ENCODE data around the gene GLS. TPM values are rescaled to one million over a fixed set of nuclear protein-coding genes. Genes with fewer than 3 reads are reported as not detected.

GLS gene
- total RNA-seq (2022; extraction: Qiagen RNA extraction): 89.0 to 142 TPM (median 127 TPM) in 5 replicates

DNA sequence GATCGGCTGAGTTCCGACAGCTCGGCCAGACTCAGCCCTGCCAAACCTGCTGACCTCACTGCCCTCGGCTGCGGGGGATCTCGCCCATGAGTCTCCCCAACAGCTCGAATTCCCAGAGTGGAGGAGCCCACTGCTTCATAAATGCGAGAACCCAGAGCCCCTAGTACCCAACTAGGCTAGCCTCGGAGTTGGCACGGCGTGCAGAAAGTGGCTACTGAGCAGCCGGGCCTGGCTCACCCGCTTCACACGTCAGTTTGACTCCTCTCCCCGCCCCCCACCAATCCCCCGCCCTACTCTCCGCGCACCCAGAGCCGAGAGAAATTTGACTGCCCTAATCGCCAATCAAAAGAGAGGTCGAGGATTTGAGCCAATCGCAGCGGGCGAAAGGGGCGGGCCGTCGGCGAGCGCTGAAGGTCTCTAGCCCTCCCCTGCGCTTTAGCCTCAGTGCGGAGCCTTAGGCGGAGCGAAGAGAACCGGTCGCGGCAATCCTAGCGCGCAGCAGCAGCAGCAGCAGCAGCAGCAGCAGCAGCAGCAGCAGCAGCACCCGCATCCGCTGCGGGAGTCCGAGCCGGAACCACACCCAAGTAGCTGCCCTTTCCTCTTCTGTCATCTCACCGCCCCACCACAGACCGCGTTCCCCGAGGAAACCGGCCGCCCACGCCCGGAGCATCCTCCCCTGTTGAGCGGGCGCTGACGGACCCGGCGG lies at the start of gene GLS:
TSS of gene GLS (plus strand) at position 444 of the 706 bp plus-strand sequence. CDS start 264 bp downstream, outside the sequence.

GRCh38 chr2:191013932-191014652 lies 133.5 kb downstream of the GLS start, which contains the start of gene STAT1:
STAT1 (minus strand) TSS chr2:191014171; CDS start chr2:191010003, 4,168 bp downstream.

Other genes with a start within 250 kb of the GLS start
- gene NAB1, start 231.7 kb upstream of the GLS start, total RNA-seq (2022; extraction: Qiagen RNA extraction): 27.8 to 39.3 TPM (median 36.6 TPM) in 5 replicates
- 50.7 to 60.5 TPM (median 54.7 TPM) in 5 replicates for gene STAT1, start 133.3 kb downstream of the GLS start, total RNA-seq (2022; extraction: Qiagen RNA extraction)

Measured in A549 treated with Mapracorat at 1 μM for 4 hours (cell line).